ENCODE data around the gene PEX10.
"Not testable (repeated sequence)": the region's sequence is repeated elsewhere in the genome, so short reads cannot be mapped to it uniquely, and the experiment has no call there.

PEX10 gene

DNA sequence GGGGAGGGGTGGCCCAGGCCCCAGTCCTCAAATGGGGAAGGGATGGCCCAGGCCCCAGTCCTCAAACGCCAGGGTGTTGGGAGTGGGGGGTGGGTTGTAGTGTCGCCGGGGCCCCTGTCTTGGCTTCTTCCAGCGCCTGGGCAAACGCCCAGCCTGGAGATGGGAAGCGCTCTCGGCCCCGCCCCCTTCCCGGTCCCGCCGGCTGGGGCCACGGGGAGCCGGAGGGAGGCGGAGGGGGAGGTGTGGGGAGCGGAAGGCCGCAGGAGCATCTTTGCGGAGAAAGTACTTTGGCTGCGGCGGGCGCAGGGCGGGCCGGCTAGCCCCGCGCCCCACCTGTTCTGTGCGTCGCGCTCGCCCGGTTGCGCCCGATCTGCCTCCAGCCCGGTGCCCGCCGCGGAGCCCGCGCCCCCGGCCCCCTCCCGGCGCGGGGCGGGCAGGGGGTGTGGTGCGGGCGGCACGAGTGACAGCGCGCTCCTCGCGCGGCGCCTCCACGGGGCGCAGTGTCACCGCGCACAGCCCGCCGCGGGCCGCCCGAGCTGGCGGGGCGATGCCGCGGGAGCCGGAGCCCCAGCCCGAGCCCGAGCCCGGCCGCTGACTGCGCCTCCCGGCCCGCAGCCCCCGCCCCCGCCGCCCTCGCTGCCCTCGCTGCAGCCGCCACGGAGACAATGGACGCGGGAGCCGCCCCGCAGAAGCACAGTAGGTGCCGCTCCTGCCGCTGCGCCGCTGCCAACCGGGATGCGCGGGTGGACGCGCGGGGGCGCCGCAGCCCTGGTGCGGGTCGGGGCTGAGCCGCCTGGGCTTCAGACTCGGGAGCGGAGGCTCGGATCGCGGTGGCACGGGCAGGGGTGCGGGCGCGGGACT, 31.1 kb upstream of the PEX10 start:
- peak; percentile 89 for DNase-seq (ENCODE audit: low spot score)

DNA sequence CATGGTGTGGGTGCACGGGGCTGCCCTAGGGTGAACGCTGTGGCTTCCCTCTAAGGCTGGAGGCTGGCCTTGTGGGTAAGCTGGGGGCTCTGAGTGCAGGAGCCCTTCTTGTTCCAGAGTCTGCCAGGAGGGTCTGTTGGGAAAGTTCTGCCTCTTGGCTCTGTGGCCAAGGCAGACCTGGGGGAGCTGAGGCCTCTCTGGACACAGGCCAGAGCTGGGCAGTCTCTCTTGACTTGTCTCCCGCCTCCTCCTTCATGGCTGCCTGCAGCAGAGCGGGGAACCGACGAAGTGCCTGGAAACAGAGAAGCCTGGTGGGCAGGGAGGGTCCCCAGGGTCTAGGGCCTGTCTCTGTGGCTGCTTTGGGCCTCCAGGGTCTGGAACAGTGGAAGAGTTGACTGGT, 30.3 kb upstream of the PEX10 start:
- no peak for DNase-seq (ENCODE audit: low spot score)

DNA sequence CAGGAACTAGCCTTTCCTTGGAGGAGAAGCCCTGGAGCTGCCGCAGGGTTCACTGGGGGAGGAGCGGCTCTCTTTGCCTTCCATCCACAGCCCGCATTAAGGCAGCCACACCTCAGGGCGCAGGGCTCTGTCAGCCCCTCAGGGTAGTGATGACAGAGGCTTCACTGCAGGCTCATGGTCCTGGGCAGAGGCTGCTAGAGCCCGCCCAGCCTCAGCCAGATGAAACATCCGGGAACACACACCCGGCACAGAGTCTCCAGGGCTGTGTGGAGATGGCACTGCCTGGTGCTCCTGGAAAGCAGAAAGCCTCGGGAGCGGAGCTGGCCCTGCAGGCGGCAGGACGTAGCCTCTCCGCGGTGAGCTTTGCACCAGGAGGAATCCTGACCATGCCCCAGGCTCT, 29.4 kb upstream of the PEX10 start:
- DNase-seq (ENCODE audit: low spot score) = no peak

DNA sequence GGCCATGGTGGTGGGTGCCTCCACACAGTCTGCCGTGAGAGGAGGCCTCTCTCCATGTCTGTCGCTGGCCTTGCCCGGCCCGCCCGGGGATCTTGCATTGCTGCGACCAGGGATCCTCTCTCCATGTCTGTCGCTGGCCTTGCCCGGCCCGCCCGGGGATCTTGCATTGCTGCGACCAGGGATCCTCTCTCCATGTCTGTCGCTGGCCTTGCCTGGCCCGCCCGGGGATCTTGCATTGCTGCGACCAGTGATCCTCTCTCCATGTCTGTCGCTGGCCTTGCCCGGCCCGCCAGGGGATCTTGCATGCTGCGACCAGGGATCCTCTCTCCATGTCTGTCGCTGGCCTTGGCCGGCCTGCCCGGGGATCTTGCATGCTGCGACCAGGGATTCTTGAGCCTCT, 28.0 kb upstream of the PEX10 start:
- not testable (repeated sequence) for DNase-seq (ENCODE audit: low spot score)

GRCh38 chr1:2439369-2439768, 27.0 kb upstream of the PEX10 start:
- no peak for DNase-seq (ENCODE audit: low spot score)

GRCh38 chr1:2438641-2439040, 26.3 kb upstream of the PEX10 start:
- no peak for DNase-seq (ENCODE audit: low spot score)

DNA sequence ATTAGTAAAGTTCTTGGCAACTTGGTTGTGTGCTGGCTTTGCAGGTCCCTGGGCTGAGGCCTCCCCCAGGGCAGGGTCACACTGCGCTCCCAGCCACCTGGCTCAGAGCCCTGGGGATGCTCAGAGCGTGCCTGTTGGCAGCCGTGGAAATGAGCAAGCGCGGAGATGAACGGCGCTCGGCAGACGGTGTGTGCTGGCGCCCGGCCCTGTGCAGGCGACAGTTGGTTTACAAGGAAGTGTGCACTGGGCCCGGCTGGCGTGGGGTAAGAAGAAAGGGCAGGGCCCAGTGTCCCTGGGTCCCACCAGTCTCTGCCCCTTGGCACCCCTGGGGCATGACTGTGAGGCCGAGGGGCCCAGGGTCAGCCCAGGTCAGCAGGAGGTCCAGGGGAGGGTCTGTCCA, 25.7 kb upstream of the PEX10 start:
- no peak for DNase-seq (ENCODE audit: low spot score)

GRCh38 chr1:2437617-2438016, 25.3 kb upstream of the PEX10 start:
- no peak for DNase-seq (ENCODE audit: low spot score)

- DNase-seq (ENCODE audit: low spot score) = no peak
Observed at GRCh38 chr1:2436876-2437275, 24.5 kb upstream of the PEX10 start.

DNA sequence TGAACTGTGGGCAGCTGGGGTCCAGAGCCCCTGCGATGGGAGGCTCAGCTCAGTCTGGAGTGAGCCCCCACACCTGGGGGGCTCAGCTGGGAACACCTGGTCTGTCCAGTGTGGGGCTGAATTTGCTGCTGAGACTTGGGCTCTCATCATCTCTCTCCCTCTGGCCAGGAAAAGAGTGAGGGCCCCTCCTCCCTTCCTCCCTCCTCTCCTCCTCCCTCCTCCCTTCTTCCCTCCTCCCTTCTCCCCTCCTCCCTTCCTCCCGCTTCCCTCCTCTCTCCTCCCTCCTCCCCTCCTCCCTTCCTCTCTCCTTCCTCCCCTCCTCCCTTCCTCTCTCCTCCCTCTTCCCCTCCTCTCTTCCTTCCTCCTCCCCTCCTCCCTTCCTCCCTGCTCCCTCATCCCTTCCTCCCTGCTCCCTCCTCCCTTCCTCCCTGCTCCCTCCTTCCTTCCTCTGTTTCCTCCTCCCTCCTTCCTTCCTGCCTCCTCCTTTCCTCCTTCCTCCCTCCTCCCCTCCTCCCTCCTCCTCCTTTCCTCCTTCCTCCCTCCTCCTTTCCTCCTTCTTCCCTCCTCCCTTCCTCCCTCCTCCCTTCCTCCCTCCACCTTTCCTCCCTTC, 23.5 kb upstream of the PEX10 start:
- no peak for DNase-seq (ENCODE audit: low spot score)

DNA sequence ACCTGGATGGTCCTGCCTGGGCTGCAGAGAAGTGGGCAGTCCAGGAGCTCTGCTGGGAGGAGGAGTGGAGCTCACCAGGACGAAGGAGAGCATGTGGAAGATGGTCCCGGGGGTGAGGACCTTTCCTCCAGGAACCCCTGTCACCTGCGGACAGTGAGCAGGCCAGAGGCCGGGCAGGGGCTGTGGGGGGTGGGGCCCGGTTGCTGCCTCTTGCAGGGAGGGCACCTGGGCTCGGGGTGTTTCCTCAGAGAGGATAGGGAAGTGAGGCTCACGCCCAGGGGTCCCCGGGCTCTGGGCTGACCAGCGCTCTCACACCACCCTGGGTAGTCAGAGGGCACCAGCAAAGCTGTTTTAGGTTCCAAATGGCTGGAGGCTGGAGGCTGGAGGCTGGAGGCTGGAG, 22.7 kb upstream of the PEX10 start:
- no peak for DNase-seq (ENCODE audit: low spot score)

- DNase-seq (ENCODE audit: low spot score) = no peak
Observed at GRCh38 chr1:2433936-2434655, 21.7 kb upstream of the PEX10 start.

GRCh38 chr1:2433196-2433595, 20.8 kb upstream of the PEX10 start:
- DNase-seq (ENCODE audit: low spot score) = no peak

DNA sequence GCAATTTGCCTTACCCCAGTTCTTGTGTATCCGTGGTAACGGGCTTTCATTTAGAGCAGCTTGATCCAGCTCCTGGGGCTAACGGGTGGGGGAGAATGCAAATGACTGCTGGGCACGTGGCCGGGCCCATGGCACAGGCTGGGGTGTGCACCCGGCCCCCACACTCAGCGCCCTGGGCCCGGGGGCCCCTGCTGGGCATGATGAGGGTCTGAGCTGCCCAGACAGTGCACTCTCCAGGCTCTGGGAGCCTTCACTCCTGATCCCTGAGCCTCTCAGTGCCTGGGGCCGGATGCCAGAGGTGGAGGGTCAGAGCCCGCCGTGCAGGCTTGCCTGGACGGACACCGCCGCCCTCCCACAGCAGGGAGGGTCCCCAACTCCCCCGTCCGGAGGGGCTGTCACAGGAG, 20.1 kb upstream of the PEX10 start:
- DNase-seq (ENCODE audit: low spot score) = no peak

DNA sequence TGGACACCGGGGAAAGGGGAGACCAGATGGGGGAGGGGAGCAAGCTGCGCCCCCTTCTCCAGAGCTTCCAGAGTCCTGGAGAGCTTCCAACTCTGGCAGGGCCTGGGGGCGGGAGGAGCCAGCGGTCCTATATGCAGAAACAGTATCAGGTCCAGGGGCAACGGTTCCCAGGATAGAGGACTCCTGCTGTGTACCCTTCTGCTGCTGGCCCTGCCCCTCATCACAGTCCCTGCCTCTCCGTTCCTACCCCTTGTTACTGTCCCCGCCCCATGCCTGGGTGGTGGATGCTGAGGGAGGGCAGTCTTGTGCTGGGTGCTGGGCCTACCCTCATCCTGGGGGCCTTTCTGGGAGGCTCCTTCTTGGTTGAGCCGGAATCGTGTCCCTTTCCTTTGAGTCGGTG, 19.2 kb upstream of the PEX10 start:
- no peak for DNase-seq (ENCODE audit: low spot score)

GRCh38 chr1:2431103-2431502, 18.7 kb upstream of the PEX10 start:
- DNase-seq (ENCODE audit: low spot score) = no peak

DNA sequence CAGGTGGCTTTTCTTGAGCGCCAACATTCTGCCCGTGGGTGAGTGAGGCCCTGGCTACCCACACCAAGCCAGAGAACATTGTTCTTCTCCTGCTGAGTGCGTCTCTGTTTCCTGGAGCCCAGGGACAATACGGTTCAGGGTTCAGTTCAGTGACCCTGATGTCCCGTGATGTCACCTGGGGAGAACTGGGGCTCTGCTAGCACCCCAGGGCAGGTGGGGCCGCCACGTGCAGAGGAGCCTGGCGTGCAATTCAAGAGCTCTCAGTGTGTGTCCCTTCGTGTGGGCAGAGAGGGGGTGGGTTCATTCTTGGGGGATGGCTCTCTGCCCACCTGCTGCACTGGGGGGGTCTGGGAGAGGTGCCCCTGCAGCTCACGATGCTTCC, 18.2 kb upstream of the PEX10 start:
- DNase-seq (ENCODE audit: low spot score) = no peak

DNA sequence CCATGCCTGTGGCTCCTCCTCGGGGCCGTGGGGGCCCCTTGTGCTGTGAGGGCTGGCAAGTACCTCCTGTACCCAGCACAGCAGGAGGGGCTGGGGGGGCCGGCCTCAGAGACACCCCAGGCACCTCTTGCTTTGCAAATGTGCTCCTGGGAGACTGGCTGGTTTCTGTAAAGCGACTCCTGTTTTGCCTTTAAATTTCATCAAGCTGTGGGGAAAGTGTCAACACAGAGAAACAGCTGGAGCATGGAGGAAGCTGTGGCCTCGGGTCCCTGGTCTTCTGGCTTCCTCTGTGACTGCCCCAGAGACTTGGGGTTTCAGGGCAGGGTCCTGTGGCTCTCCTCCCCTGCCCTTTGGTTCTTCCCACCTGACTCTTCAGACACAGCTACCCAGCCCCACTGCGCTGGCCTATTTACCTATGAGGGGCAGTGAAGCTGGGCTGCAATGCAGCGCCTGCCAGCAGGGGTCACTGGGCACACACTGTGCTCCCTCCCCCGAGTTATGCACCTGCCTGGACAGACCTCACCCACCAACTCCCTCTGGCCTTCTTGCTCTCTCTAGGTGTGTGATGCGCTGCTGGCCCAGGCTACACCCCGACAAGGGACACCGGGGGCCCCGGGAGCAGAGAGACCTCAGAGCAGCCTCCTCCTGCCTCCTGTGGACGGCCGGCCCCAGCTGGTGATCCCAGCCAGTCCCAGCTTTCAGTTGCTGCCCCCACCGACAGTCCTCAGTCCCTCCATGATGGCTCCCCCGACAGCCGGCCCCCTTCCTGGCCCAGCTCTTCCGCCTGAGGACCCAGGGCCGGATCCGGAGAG, 17.6 kb upstream of the PEX10 start:
- DNase-seq (ENCODE audit: low spot score) = no peak

DNA sequence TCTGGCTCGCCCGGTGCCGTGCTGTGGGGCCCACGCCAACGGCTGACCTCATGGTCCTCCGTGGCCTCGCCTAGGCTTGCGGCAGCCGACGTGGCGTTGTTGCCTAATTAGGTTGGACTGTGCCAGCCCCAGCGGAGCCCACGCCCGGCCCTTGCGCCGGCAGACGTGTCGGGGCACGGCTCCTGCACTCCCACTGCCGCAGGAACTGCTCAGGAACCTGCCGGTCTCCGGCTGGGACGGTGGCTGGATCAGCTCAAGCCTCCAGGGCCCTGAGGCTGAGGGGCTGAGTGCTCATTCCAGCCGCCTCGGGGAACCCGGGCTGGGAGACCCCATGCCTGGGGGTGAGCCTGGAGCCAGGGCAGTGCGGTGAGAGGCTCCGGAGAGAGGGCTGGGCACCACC, 16.1 kb upstream of the PEX10 start:
- DNase-seq (ENCODE audit: low spot score) = no peak

- no peak for DNase-seq (ENCODE audit: low spot score)
Observed at GRCh38 chr1:2427976-2428375, 15.6 kb upstream of the PEX10 start.

DNA sequence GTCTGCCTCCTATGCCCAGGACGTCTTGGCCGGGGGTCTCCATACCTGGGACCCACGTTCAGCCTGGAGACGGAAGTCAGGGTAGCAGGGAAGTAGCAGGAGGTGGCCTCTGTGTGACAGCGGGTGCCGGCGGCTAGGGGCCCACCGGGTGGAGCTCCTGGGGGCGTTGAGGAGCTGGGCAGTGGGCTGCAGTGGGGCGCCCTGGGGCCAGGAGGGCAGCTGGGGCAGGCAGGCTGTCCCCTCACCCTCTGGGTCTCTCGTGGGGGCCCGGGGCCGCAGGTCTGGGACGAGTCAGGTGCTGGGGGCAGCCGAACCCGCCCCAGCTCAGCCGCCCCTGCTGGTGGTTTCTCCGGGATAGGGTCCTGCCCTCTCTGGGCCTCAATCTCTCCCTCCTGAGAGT, 14.7 kb upstream of the PEX10 start:
- DNase-seq (ENCODE audit: low spot score) = no peak

GRCh38 chr1:2426540-2426939, 14.2 kb upstream of the PEX10 start:
- DNase-seq (ENCODE audit: low spot score) = no peak

Measured in D341Med (cell line).